Neural crest cell (in vitro differentiated cells): ENCODE data around the gene CCR9. TPM values are rescaled to one million over a fixed set of nuclear protein-coding genes. Genes with fewer than 3 reads are reported as not detected.
A peak's percentile ranks its signal among the peaks of the same experiment; 100 is the strongest.

Experiments
- DNase-seq: peaks from one replicate; pipeline ENCODE4 v3.0.0; 2021; ENCODE audit warnings: low read depth, mixed read lengths, low spot score
- H3K27ac Mint-ChIP-seq: one replicate; pipeline ENCODE4 v1.8.0; 2021; ENCODE audit warnings: mild to moderate bottlenecking, mixed read lengths; ENCODE audit not compliant: unreplicated experiment
- H3K27me3 Mint-ChIP-seq: 2 replicates; pipeline ENCODE4 v1.8.0; 2021; ENCODE audit warnings: low read depth, mild to moderate bottlenecking, mixed read lengths
- H3K36me3 Mint-ChIP-seq: 2 replicates; pipeline ENCODE4 v1.8.0; 2021; ENCODE audit warnings: low read depth, mild to moderate bottlenecking, mixed read lengths
- H3K4me1 Mint-ChIP-seq: 2 replicates; pipeline ENCODE4 v1.8.0; 2021; ENCODE audit warnings: mixed read lengths
- H3K4me3 Mint-ChIP-seq: one replicate; pipeline ENCODE4 v1.8.0; 2021; ENCODE audit warnings: mild to moderate bottlenecking, mixed read lengths
- H3K9me3 Mint-ChIP-seq: 2 replicates; pipeline ENCODE4 v1.8.0; 2021; ENCODE audit warnings: mixed read lengths
- total RNA-seq: library from RNA; stranded (reverse); gene quantifications from 2 replicates; pipeline ENCODE4 v1.2.1, GENCODE V29; 2021
- TF ChIP-seq, protein P1 (sequence below): fragments of 200-600 bp; sonication (generic); conservative IDR thresholded peaks from 2 replicates; pipeline ENCODE4 v1.5.0; 2021; ENCODE audit warnings: antibody characterized with exemption, mild to moderate bottlenecking

CCR9 gene
- total RNA-seq, 1 donor from 2014 or later: not detected

DNA sequence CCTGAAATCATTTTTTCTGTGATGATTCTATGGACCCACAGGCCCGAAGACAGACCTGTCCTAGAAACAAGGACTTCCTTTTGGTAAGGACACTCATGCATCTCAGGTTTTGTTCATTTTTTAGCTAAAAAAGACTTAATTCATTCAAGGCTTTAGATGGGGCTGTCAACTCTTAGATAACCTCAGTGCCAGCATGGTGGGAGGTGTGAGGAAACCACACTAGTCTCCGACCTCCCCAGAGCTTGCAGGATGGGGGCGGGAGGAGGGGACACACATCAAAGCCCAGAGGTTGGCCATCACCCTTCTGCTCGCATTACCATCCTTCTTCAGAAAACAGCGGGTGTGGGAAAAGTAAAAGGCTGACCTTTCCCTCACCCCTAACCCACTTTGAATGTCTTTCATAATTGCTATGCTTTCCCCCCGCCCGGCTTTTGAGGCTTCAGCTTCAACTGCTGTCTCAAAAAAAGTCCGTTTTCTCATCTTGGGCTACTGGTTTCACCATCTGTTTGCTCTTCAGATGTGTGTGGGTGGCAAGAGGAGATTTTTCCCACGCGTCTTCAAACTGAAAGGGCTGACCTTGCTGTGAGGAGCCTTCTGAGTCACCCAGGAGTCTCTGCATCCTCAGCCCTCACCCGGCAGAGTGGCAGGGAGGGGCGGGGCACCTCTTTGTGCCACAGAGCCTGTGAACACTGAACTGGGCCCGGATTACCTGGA, 29.3 kb downstream of the CCR9 start:
- Mint-ChIP-seq H3K9me3 (no peaks in the 10 kb centered on the region), H3K4me3 (no peak overlapping the region), H3K27ac (peak overlapping the region; percentile 28), H3K27me3 (no peaks in the 10 kb centered on the region), H3K4me1 (peaks cover 13% of the 10 kb centered on the region), H3K36me3 (peaks cover 8% of the 10 kb centered on the region)
- DNase-seq: no peak
- TF ChIP-seq, protein P1, sequence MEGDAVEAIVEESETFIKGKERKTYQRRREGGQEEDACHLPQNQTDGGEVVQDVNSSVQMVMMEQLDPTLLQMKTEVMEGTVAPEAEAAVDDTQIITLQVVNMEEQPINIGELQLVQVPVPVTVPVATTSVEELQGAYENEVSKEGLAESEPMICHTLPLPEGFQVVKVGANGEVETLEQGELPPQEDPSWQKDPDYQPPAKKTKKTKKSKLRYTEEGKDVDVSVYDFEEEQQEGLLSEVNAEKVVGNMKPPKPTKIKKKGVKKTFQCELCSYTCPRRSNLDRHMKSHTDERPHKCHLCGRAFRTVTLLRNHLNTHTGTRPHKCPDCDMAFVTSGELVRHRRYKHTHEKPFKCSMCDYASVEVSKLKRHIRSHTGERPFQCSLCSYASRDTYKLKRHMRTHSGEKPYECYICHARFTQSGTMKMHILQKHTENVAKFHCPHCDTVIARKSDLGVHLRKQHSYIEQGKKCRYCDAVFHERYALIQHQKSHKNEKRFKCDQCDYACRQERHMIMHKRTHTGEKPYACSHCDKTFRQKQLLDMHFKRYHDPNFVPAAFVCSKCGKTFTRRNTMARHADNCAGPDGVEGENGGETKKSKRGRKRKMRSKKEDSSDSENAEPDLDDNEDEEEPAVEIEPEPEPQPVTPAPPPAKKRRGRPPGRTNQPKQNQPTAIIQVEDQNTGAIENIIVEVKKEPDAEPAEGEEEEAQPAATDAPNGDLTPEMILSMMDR: no peak

DNA sequence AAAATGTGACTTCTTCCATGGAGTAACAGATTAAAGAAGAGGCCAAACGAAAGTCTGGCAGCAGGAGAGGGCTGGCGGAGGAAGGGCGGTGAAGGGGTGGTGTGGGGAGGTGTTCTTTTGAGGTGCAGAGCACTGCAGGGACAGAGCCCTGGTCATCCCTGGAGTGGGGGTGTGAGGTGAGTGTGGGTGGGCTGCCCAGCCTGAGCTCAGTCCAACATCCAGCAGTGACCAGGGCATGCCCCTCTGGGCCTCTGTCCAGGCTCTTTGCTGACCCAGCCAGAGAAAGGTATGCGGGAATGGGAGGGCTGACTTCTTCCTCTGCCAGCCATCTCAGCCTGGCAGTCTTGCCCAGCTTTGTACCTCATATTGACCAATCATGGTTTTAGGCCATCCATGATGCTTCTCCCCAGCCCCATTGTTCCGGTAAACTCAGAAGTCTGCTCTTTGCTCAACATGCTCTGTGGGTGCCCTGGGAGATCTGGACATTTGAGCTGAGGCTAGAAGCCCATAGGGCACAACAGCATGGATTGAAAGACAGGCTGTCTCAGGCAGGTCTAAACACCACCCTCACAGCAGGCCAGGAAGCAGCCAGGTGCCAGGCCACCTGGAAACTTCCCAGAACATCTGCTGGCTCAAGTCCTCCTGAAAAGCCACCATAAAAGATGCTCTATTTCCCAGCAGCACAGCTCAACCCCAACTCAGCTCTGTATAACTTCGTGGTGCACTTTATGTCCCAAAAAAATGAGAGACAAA, 31.0 kb downstream of the CCR9 start:
- Mint-ChIP-seq H3K9me3 (no peaks in the 10 kb centered on the region), H3K36me3 (peaks cover 8% of the 10 kb centered on the region), H3K4me1 (peaks cover 13% of the 10 kb centered on the region), H3K27ac (peak overlapping the region; percentile 83), H3K4me3 (no peak overlapping the region), H3K27me3 (no peaks in the 10 kb centered on the region)
- TF ChIP-seq, protein P1: no peak
- DNase-seq: no peak

- TF ChIP-seq, protein P1: no peak
- Mint-ChIP-seq H3K4me1 (no peaks in the 10 kb centered on the region), H3K27ac (no peak overlapping the region), H3K36me3 (peaks cover 18% of the 10 kb centered on the region), H3K27me3 (no peaks in the 10 kb centered on the region), H3K9me3 (no peaks in the 10 kb centered on the region), H3K4me3 (no peak overlapping the region)
- DNase-seq: no peak
Observed at GRCh38 chr3:45921158-45922038, 35.1 kb downstream of the CCR9 start.

GRCh38 chr3:45922039-45922326, 35.6 kb downstream of the CCR9 start:
- H3K36me3 Mint-ChIP-seq: peaks cover 15% of the 10 kb centered on the region
- TF ChIP-seq, protein P1: no peak
- no peaks in the 10 kb centered on the region for H3K9me3 Mint-ChIP-seq
- H3K27ac Mint-ChIP-seq: no peak overlapping the region
- H3K4me3 Mint-ChIP-seq: no peak overlapping the region
- H3K4me1 Mint-ChIP-seq: no peaks in the 10 kb centered on the region
- DNase-seq: no peak
- H3K27me3 Mint-ChIP-seq: no peaks in the 10 kb centered on the region

DNA sequence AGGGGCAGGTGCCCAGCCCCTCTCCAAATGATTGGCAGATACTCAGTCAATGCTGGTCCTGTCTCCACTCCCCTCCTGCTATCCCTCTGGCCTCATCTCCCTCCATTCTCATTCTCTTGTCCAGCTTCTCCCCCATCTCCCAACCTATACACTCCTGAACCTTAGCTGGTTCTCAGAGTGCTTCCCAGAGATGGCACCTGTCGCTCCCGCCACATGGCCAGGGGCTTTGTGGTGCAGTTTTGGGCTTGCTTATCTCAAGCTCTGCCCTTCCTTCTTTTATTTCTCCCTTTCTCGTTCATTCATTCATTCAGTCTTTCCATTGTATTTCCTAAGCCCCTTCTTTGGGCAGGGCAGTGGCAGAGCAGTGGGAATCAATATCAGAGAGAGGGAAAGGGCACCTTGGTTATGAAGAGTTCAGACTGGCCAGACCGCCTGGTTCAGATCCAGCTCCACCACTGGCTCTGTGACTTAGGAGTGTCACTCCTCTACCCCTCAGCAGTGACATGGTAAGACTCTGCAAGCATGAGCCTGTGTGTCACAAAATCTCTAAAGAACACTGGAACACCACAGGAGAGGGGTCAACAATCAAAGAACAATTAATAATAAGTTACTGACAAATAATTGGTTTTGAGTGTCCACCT, 36.7 kb downstream of the CCR9 start:
- Mint-ChIP-seq H3K9me3 (no peaks in the 10 kb centered on the region), H3K27ac (no peak overlapping the region), H3K27me3 (no peaks in the 10 kb centered on the region), H3K4me1 (no peaks in the 10 kb centered on the region), H3K36me3 (peaks cover 22% of the 10 kb centered on the region), H3K4me3 (no peak overlapping the region)
- TF ChIP-seq, protein P1: no peak
- no peak for DNase-seq
